ENCODE results near the gene CSNK1D.

DNA sequence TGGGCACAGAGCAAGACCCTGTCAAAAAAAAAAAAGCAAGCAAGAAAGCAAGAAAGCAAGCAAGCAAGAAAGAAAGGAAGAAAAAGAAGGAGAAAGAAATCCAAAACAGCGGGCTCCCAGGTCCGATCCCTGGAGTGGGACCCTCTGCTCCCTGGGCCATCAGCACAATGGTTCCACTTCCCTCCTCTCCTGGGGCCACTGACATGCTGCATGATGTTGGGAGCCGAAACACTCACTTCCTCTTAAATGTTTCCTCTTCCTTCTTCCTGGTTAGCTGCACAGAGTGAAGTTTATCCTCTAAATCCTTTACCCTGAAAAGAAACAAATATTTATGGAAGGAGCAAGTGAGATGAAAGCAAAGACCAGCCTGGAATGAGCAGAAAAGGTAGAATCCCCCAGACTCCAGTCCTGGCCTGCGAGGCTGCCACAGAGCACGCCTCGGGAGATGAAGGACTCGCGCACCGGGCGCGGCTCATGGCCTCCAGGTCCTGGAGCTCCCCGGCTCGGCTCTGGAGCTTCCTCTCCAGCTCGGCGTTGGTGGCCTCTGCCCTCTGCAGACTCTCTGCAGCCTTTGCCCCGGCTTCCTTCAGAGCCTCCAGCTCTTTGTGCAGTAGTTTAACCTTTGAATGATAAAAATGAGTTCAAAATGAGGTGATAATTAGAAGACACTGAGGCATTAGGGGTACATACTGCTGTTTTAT is 79.8 kb downstream of the CSNK1D start:
- no peak for TF ChIP-seq CTCF (IDR thresholded peaks at IDR 0.05; ENCODE audit: borderline replicate concordance, extremely low read depth, low read length, poor library complexity, severe bottlenecking)
- no peak for TF ChIP-seq EZH2 (IDR thresholded peaks at IDR 0.05; ENCODE audit: borderline replicate concordance, low read depth, low read length, severe bottlenecking)
